KMS-11 (cell line): Measurements from ENCODE around the gene TMEM116.

Experiments
- H2AFZ ChIP-seq: fragments of 200-600 bp; sonication (generic); 2 replicates; pipeline ENCODE4 v1.6.1; 2016; ENCODE audit warnings: antibody characterized with exemption, mixed run types, low read depth
- H3K27ac ChIP-seq: fragments of 200-600 bp; sonication (generic); 2 replicates; pipeline ENCODE4 v1.6.1; 2016; ENCODE audit warnings: mild to moderate bottlenecking, mixed run types
- H3K27me3 ChIP-seq: fragments of 200-600 bp; sonication (generic); 2 replicates; pipeline ENCODE4 v1.6.1; 2017; ENCODE audit warnings: mild to moderate bottlenecking, low read depth, mixed run types, moderate library complexity; ENCODE audit not compliant: insufficient read depth
- H3K36me3 ChIP-seq: fragments of 200-600 bp; sonication (generic); 2 replicates; pipeline ENCODE4 v1.6.1; 2017; ENCODE audit warnings: mild to moderate bottlenecking, mixed run types; ENCODE audit not compliant: insufficient read depth
- H3K4me1 ChIP-seq: fragments of 200-600 bp; sonication (generic); 2 replicates; pipeline ENCODE4 v1.6.1; 2016; ENCODE audit warnings: mild to moderate bottlenecking, low read depth, mixed run types; ENCODE audit not compliant: poor library complexity, severe bottlenecking
- H3K4me2 ChIP-seq: fragments of 200-600 bp; sonication (generic); 2 replicates; pipeline ENCODE4 v1.7.0; 2016; ENCODE audit warnings: mild to moderate bottlenecking, mixed run types
- H3K4me3 ChIP-seq: fragments of 200-600 bp; sonication (generic); IDR thresholded peaks from 2 replicates; pipeline ENCODE4 v1.6.1; 2017; ENCODE audit warnings: low read depth, low read length, mixed read lengths; ENCODE audit not compliant: insufficient read depth
- H3K79me2 ChIP-seq: fragments of 200-600 bp; sonication (generic); 2 replicates; pipeline ENCODE4 v1.6.1; 2016; ENCODE audit warnings: low read depth, mixed run types; ENCODE audit not compliant: insufficient read depth
- H3K9ac ChIP-seq: fragments of 200-600 bp; sonication (generic); 2 replicates; pipeline ENCODE4 v1.6.1; 2016; ENCODE audit warnings: mild to moderate bottlenecking, mixed run types
- H4K20me1 ChIP-seq: fragments of 200-600 bp; sonication (generic); 2 replicates; pipeline ENCODE4 v1.6.1; 2016; ENCODE audit warnings: mild to moderate bottlenecking, mixed run types; ENCODE audit not compliant: insufficient read depth
- CTCF ChIP-seq: fragments of 200-600 bp; sonication (generic); conservative IDR thresholded peaks from 2 replicates; pipeline ENCODE4 v1.6.1; 2017; ENCODE audit warnings: low read depth, mild to moderate bottlenecking, antibody characterized with exemption, low read length, moderate library complexity, mixed read lengths

TMEM116 gene

DNA sequence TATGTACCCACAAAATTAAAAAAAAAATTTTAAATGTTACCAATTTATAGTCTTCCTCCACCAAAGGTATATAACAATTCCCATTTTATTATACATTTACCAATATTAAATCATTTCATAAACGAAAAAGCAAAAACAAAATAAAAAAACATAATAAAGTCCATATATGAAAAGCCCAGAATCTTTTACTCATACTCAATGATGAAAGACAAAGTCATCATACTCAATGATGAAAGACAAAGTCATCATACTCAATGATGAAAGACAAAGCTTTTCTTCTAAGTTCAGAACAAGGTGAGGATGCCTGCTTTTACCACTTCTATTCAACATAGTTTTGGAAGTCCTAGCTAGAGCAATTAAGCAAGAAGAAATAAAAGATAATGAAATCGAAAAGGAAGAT lies 28.1 kb downstream of the TMEM116 start:
- H4K20me1 ChIP-seq, result no peaks in the 10 kb centered on the region
- no peak overlapping the region for H3K4me3 ChIP-seq
- H3K4me2 ChIP-seq, result no peak overlapping the region
- no peaks in the 10 kb centered on the region for H3K27me3 ChIP-seq
- no peak for TF ChIP-seq CTCF
- no peak overlapping the region for H2AFZ ChIP-seq
- no peak overlapping the region for H3K27ac ChIP-seq
- H3K9ac ChIP-seq, result no peak overlapping the region
- H3K4me1 ChIP-seq, result no peaks in the 10 kb centered on the region
- H3K79me2 ChIP-seq, result no peaks in the 10 kb centered on the region
- no peaks in the 10 kb centered on the region for H3K36me3 ChIP-seq

DNA sequence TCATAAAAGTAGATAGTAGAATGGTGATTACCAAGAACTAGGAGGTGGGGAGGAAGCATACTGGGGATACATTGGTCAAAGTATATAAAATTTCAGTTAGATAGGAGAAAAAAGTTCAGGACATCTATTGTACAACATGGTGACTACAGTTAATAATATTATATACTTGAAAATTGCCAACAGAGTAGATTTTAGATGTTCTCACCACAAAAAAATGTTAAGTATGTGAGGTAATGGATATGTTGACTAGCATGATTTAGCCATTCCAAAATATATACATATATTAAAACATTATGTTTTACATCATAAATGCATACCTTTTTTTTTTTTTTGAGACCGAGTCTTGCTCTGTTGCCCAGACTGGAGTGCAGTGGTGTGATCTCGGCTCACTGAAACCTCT lies 31.0 kb downstream of the TMEM116 start:
- Histone ChIP-seq H3K27ac (no peak overlapping the region), H3K4me2 (no peak overlapping the region), H3K36me3 (no peaks in the 10 kb centered on the region), H3K4me1 (no peaks in the 10 kb centered on the region), H3K79me2 (no peaks in the 10 kb centered on the region), H3K9ac (no peak overlapping the region), H2AFZ (no peak overlapping the region), H3K4me3 (no peak overlapping the region), H3K27me3 (no peaks in the 10 kb centered on the region), H4K20me1 (no peaks in the 10 kb centered on the region)
- TF ChIP-seq CTCF, result no peak

DNA sequence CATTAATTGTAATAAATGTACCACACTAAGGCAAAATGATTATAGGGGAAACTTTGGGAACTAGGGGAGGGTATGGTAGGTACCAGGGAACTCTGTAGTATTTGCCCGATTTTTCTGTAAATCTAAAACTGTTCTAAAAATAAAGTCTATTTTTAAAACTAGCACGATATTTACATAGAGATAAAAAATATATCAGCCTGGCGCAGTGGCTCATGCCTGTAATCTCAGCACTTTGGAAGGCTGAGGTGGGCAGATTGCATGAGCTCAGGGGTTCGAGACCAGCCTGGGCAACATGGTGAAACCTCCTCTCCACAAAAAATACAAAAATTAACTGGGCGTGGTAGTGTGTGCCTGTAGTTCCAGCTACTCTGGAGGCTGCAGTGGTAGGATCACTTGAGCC lies 32.4 kb downstream of the TMEM116 start:
- H3K4me2 ChIP-seq, result no peak overlapping the region
- H3K4me3 ChIP-seq, result no peak overlapping the region
- H2AFZ ChIP-seq, result no peak overlapping the region
- no peak for TF ChIP-seq CTCF
- no peaks in the 10 kb centered on the region for H3K4me1 ChIP-seq
- H3K9ac ChIP-seq, result no peak overlapping the region
- H3K36me3 ChIP-seq, result no peaks in the 10 kb centered on the region
- H3K27me3 ChIP-seq, result no peaks in the 10 kb centered on the region
- no peaks in the 10 kb centered on the region for H4K20me1 ChIP-seq
- no peak overlapping the region for H3K27ac ChIP-seq
- H3K79me2 ChIP-seq, result no peaks in the 10 kb centered on the region

DNA sequence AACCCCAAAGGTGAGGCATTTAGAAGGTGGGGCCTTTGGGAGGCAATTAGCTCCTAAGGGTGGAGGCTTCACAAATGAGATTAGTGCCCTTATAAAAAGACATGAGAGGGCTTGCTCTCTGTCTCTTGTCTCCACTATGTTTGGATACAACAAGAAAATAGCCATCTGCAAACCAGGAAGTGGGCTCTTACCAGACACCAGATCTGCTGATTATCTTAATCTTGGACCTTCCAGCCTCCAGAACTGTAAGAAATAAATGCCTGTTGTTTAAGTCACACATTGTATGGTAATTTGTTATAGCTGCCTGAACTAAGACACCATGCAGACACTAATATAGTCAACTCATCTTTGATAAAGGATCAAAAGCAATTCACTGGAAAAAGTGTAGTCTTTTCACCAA lies 34.4 kb downstream of the TMEM116 start:
- TF ChIP-seq CTCF, result no peak
- Histone ChIP-seq H3K27ac (no peak overlapping the region), H2AFZ (no peak overlapping the region)

DNA sequence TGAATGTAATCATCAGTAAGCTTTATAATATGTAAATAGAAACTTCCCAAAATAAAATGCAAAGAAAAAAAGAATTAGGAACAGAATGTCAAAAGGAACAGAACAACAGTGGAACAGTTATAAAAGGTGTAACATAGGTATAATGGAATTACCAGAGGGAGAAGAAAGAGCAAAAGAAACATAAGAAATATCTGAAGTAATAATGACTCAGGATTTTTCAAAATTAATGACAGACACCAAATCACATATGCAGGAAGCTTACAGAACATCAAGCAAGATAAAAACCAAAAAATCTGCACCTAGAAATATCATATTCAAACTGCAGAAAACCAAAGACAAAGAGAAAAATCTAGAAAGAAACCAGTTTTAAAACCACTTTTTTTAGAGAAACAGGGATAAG lies 36.1 kb downstream of the TMEM116 start:
- no peak overlapping the region for H3K4me3 ChIP-seq
- TF ChIP-seq CTCF, result no peak
- no peaks in the 10 kb centered on the region for H3K79me2 ChIP-seq
- H3K27me3 ChIP-seq, result no peaks in the 10 kb centered on the region
- H2AFZ ChIP-seq, result no peak overlapping the region
- H3K9ac ChIP-seq, result no peak overlapping the region
- H3K4me1 ChIP-seq, result no peaks in the 10 kb centered on the region
- H3K36me3 ChIP-seq, result no peaks in the 10 kb centered on the region
- no peak overlapping the region for H3K27ac ChIP-seq
- no peaks in the 10 kb centered on the region for H4K20me1 ChIP-seq
- no peak overlapping the region for H3K4me2 ChIP-seq

More for the DNA sequence above, 34.4 kb downstream of the TMEM116 start:
- Histone ChIP-seq H3K4me1 (no peaks in the 10 kb centered on the region), H3K4me3 (no peak overlapping the region), H3K9ac (no peak overlapping the region), H4K20me1 (no peaks in the 10 kb centered on the region), H3K4me2 (no peak overlapping the region), H3K27me3 (no peaks in the 10 kb centered on the region), H3K36me3 (no peaks in the 10 kb centered on the region), H3K79me2 (no peaks in the 10 kb centered on the region)
